HCT116 (cell line): Measurements from ENCODE around the gene ANAPC5. TPM values are rescaled to one million over a fixed set of nuclear protein-coding genes. Genes with fewer than 3 reads are reported as not detected.

Source experiments
- ATAC-seq: fragments of 200-7000 bp; cut with Tn5 transposase; 2 replicates; pipeline ENCODE4 v1.9.1; 2020; ENCODE audit warnings: mild to moderate bottlenecking, moderate library complexity
- BruUV-seq: library from RNA; stranded (reverse); fragments of 400-500 nt; replicated peaks from 2 replicates; lab custom pipeline; 2021; lab: Mats Ljungman, UMichigan
- CTCF ChIA-PET: fragments of 300-600 bp; sonication (Branson Sonifier 250); formaldehyde crosslinking; loops from one replicate; lab custom pipeline; 2021; ENCODE audit warnings: antibody characterized with exemption; lab: Charles Lee
- POLR2A ChIA-PET: fragments of 300-600, 350-600 bp; sonication (Branson Sonifier 250); formaldehyde crosslinking; loops from one replicate; lab custom pipeline; 2021; ENCODE audit warnings: antibody characterized with exemption; lab: Charles Lee
- RAD21 ChIA-PET, 2 experiments: fragments of 300-600 bp; sonication (Branson Sonifier 250); formaldehyde crosslinking; loops; one replicate each; lab custom pipeline; 2023; ENCODE audit warnings: low total read pairs in 2 of 2; ENCODE audit not compliant: uncharacterized antibody in 2 of 2, unreplicated experiment in 2 of 2, low non-redundant PET in 1 of 2; lab: Charles Lee
- DNase-seq: peaks from one replicate; pipeline ENCODE4 v3.0.0-alpha.2; 2010; ENCODE audit warnings: low read depth, low spot score
- H2AFZ ChIP-seq: fragments of 200-600 bp; shearing (Covaris generic), sonication (generic); 2 replicates; pipeline ENCODE4 v1.6.1; 2017; ENCODE audit warnings: low read depth, mixed run types, mixed read lengths, antibody characterized with exemption, low read length; ENCODE audit not compliant: poor library complexity, severe bottlenecking
- H3K27ac ChIP-seq: 2 replicates; pipeline ENCODE4 v1.5.1; 2012; ENCODE audit warnings: low read depth, low read length
- H3K27me3 ChIP-seq: fragments of 200-600 bp; sonication (generic); 2 replicates; pipeline ENCODE4 v1.6.1; 2016; ENCODE audit warnings: mixed run types, low read length, mixed read lengths; ENCODE audit not compliant: insufficient read depth
- H3K36me3 ChIP-seq, 2 experiments: fragments of 200-500 bp in 1 of 2; fragments of 200-600 bp in 1 of 2; sonication (Bioruptor generic) in 1 of 2; sonication (generic) in 1 of 2; 2 replicates each; pipeline versions ENCODE4 v1.5.1 to v1.6.1; 2014 to 2016; ENCODE audit warnings: low read length in 2 of 2, inconsistent platforms in 1 of 2, mixed read lengths in 1 of 2, mixed run types in 1 of 2; ENCODE audit not compliant: insufficient read depth in 2 of 2, control insufficient read depth in 1 of 2
- H3K4me1 ChIP-seq, 2 experiments: fragments of 200-600 bp in 1 of 2; sonication (generic) in 1 of 2; 2 replicates each; pipeline versions ENCODE4 v1.5.1 to v1.6.1; 2012 to 2017; ENCODE audit warnings: low read length in 2 of 2, inconsistent platforms in 1 of 2, mild to moderate bottlenecking in 1 of 2, mixed read lengths in 1 of 2, mixed run types in 1 of 2, moderate library complexity in 1 of 2; ENCODE audit not compliant: insufficient read depth in 2 of 2, control insufficient read depth in 1 of 2
- H3K4me2 ChIP-seq: fragments of 200-600 bp; sonication (generic); 2 replicates; pipeline ENCODE4 v1.6.1; 2017; ENCODE audit warnings: mixed run types, low read length, mixed read lengths
- H3K4me3 ChIP-seq, 2 experiments: fragments of 200-600 bp in 1 of 2; sonication (generic) in 1 of 2; replicated peaks in 1 of 2; 2 replicates each; pipeline ENCODE4 v1.5.1; 2011 to 2016; ENCODE audit warnings: low read length in 2 of 2, control low read depth in 1 of 2, low read depth in 1 of 2, mild to moderate bottlenecking in 1 of 2, mixed read lengths in 1 of 2, mixed run types in 1 of 2
- H3K79me2 ChIP-seq: fragments of 200-600 bp; sonication (generic); 2 replicates; pipeline ENCODE4 v1.6.1; 2017; ENCODE audit warnings: mild to moderate bottlenecking, mixed run types, low read length, moderate library complexity, mixed read lengths; ENCODE audit not compliant: insufficient read depth
- H3K9ac ChIP-seq: fragments of 200-600 bp; sonication (generic); 2 replicates; pipeline ENCODE4 v1.6.1; 2016; ENCODE audit warnings: low read length, mixed read lengths
- H3K9me2 ChIP-seq: fragments of 200-600 bp; sonication (generic), shearing (Covaris generic); 2 replicates; pipeline ENCODE4 v1.6.1; 2017; ENCODE audit warnings: mixed run types, mild to moderate bottlenecking, moderate library complexity; ENCODE audit not compliant: insufficient read depth
- H3K9me3 ChIP-seq, 2 experiments: fragments of 200-500 bp in 1 of 2; fragments of 200-600 bp in 1 of 2; sonication (Bioruptor generic) in 1 of 2; sonication (generic) in 1 of 2; 2 replicates each; pipeline ENCODE4 v1.6.1; 2014 to 2017; ENCODE audit warnings: low read length in 2 of 2, mixed read lengths in 2 of 2, inconsistent platforms in 1 of 2, low read depth in 1 of 2, mild to moderate bottlenecking in 1 of 2, mixed run types in 1 of 2, moderate library complexity in 1 of 2; ENCODE audit not compliant: control insufficient read depth in 1 of 2, insufficient read depth in 1 of 2
- H4K20me1 ChIP-seq: fragments of 200-600 bp; sonication (generic), shearing (Covaris generic); 2 replicates; pipeline ENCODE4 v1.6.1; 2017; ENCODE audit warnings: mixed run types, mild to moderate bottlenecking, moderate library complexity; ENCODE audit not compliant: insufficient read depth
- CTCF ChIP-seq, 3 experiments: fragments of 200-600 bp in 1 of 3; sonication (generic) in 1 of 3; IDR thresholded peaks in 2 of 3; conservative IDR thresholded peaks in 1 of 3; 2 replicates each; pipeline ENCODE4 v1.5.1; 2012 to 2017; ENCODE audit warnings: low read depth in 2 of 3, low read length in 2 of 3, antibody characterized with exemption in 1 of 3, borderline replicate concordance in 1 of 3, control low read depth in 1 of 3, mild to moderate bottlenecking in 1 of 3, mixed read lengths in 1 of 3, mixed run types in 1 of 3, moderate library complexity in 1 of 3; ENCODE audit not compliant: insufficient read depth in 1 of 3
- EGR1 ChIP-seq: IDR thresholded peaks from 2 replicates; pipeline ENCODE4 v1.6.1; 2012; ENCODE audit warnings: low read depth
- FOSL1 ChIP-seq: IDR thresholded peaks from 2 replicates; pipeline ENCODE4 v1.6.1; 2012; ENCODE audit warnings: low read depth
- MAX ChIP-seq: IDR thresholded peaks from 2 replicates; pipeline ENCODE4 v1.6.1; 2012
- POLR2AphosphoS5 ChIP-seq: IDR thresholded peaks from 2 replicates; pipeline ENCODE4 v1.6.1; 2011; ENCODE audit warnings: mild to moderate bottlenecking, low read depth, low read length, moderate library complexity
- RAD21 ChIP-seq: IDR thresholded peaks from 2 replicates; pipeline ENCODE4 v1.6.1; 2012; ENCODE audit warnings: low read depth, mild to moderate bottlenecking
- SIN3A ChIP-seq: IDR thresholded peaks from 2 replicates; pipeline ENCODE4 v1.6.1; 2012; ENCODE audit warnings: low read depth
- TCF7L2 ChIP-seq: IDR thresholded peaks from 2 replicates; pipeline ENCODE4 v1.7.0; 2011; ENCODE audit warnings: borderline replicate concordance, inconsistent platforms; ENCODE audit not compliant: insufficient read depth, insufficient read length; ENCODE audit errors: extremely low read depth
- ZFX ChIP-seq: fragments of 450-650 bp; IDR thresholded peaks from 2 replicates; pipeline ENCODE4 v1.6.1; 2017
- intact Hi-C: fragments of 100-400 bp; cut with micrococcal nuclease; formaldehyde crosslinking; loops from 2 replicates; pipeline ENCODE4 v1.10.0; 2022
- total RNA-seq: library from RNA; stranded (reverse); gene quantifications from one replicate; pipeline ENCODE4 v1.2.1, GENCODE V29; 2021; ENCODE audit not compliant: unreplicated experiment
- TF ChIP-seq, protein P1 (sequence below): IDR thresholded peaks from 2 replicates; pipeline ENCODE4 v1.6.1; 2012; ENCODE audit warnings: low read depth

The ANAPC5 gene
- total RNA-seq, 1 experiment from 2014 or later: 112 TPM

- no peaks in the 10 kb centered on the region for H3K9me2 ChIP-seq
- peak overlapping the region; percentile 83 for H3K4me2 ChIP-seq
- intact Hi-C loops: loop anchor here (5.0 kb wide), 1 partner anchor 235 kb away; no protein-coding TSS in a partner anchor
- H3K4me3 ChIP-seq: peak overlapping the region; percentile 60 to 63
- H3K27me3 ChIP-seq: no peaks in the 10 kb centered on the region
- POLR2A ChIA-PET: interaction anchor here (0.7 kb wide), 1 partner anchor 12 kb away, joined by 3 read pairs; no protein-coding TSS in a partner anchor
- CTCF ChIA-PET: no interaction called here
- H3K79me2 ChIP-seq: peaks cover 36% of the 10 kb centered on the region
- peaks cover 4% of the 10 kb centered on the region; the same call in 1 of the 2 replicates for H4K20me1 ChIP-seq
- TF ChIP-seq TCF7L2 (no peak), EGR1 (peak; percentile 67), RAD21 (no peak)
- peak overlapping the region; percentile 86 for H2AFZ ChIP-seq
- peak overlapping the region; percentile 85 for H3K27ac ChIP-seq
- DNase-seq (peak; percentile 19), ATAC-seq (peak; percentile 13)
- no peaks in the 10 kb centered on the region for H3K9me3 ChIP-seq
- peaks cover 3 to 19% of the 10 kb centered on the region in 2 experiments for H3K4me1 ChIP-seq
- H3K36me3 ChIP-seq: no peaks in the 10 kb centered on the region
- BruUV-seq: no TSS peak
- RAD21 ChIA-PET: no interaction called here
- H3K9ac ChIP-seq: peak overlapping the region; percentile 64
Observed at GRCh38 chr12:121297435-121297991, 54.7 kb downstream of the ANAPC5 start.

- Histone ChIP-seq H4K20me1 (peaks cover 4% of the 10 kb centered on the region; the same call in 1 of the 2 replicates), H3K9me2 (no peaks in the 10 kb centered on the region), H3K4me1 (peaks cover 3 to 19% of the 10 kb centered on the region in 2 experiments), H2AFZ (peak within 1 kb of the TSS; percentile 86), H3K27ac (peak within 1 kb of the TSS; percentile 85), H3K9ac (peak within 1 kb of the TSS; percentile 93), H3K36me3 (0 out of 4 replicates have a peak, but pooled peaks cover 0 to 3% of the 10 kb centered on the region in 2 experiments), H3K27me3 (no peaks in the 10 kb centered on the region), H3K79me2 (peaks cover 39% of the 10 kb centered on the region), H3K4me3 (peak within 1 kb of the TSS; percentile 88 to 96), H3K9me3 (no peaks in the 10 kb centered on the region), H3K4me2 (peak within 1 kb of the TSS; percentile 98)
- ChIA-PET POLR2A (interaction anchor here (0.7 kb wide), 1 partner anchor 11 kb away, joined by 3 read pairs; no protein-coding TSS in a partner anchor), RAD21 (interaction anchor here in 1 of 2 experiments (0.6 kb wide), 2 partner anchors 134 to 714 kb away, joined by 3 to 4 read pairs; no protein-coding TSS in a partner anchor), CTCF (no interaction called here)
- TF ChIP-seq, protein P1, sequence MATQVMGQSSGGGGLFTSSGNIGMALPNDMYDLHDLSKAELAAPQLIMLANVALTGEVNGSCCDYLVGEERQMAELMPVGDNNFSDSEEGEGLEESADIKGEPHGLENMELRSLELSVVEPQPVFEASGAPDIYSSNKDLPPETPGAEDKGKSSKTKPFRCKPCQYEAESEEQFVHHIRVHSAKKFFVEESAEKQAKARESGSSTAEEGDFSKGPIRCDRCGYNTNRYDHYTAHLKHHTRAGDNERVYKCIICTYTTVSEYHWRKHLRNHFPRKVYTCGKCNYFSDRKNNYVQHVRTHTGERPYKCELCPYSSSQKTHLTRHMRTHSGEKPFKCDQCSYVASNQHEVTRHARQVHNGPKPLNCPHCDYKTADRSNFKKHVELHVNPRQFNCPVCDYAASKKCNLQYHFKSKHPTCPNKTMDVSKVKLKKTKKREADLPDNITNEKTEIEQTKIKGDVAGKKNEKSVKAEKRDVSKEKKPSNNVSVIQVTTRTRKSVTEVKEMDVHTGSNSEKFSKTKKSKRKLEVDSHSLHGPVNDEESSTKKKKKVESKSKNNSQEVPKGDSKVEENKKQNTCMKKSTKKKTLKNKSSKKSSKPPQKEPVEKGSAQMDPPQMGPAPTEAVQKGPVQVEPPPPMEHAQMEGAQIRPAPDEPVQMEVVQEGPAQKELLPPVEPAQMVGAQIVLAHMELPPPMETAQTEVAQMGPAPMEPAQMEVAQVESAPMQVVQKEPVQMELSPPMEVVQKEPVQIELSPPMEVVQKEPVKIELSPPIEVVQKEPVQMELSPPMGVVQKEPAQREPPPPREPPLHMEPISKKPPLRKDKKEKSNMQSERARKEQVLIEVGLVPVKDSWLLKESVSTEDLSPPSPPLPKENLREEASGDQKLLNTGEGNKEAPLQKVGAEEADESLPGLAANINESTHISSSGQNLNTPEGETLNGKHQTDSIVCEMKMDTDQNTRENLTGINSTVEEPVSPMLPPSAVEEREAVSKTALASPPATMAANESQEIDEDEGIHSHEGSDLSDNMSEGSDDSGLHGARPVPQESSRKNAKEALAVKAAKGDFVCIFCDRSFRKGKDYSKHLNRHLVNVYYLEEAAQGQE: no peak
- TF ChIP-seq MAX (peak; percentile 26; the same call in 1 of the 2 replicates), FOSL1 (no peak), ZFX (peak; percentile 35), POLR2AphosphoS5 (peak; percentile 46; the same call in 1 of the 2 replicates), SIN3A (peak; percentile 43; the same call in 1 of the 2 replicates), CTCF (IDR thresholded peaks at IDR 0.05 in 2 of 3, conservative IDR thresholded peaks at IDR 0.05 in 1 of 3; ENCODE audit: borderline replicate concordance in 1 of 3, insufficient read depth in 1 of 3, low read depth in 2 of 3, low read length in 2 of 3) (0 out of 6 replicates have a peak, but pooled peaks of 1 of the 3 experiments have one; percentile 7)
- ATAC-seq (peak; percentile 82), DNase-seq (peak; percentile 54)
- no TSS peak for BruUV-seq
- intact Hi-C loops: loop anchor here (5.0 kb wide), 1 partner anchor 235 kb away; no protein-coding TSS in a partner anchor
Observed at GRCh38 chr12:121296618-121297434, 55.4 kb downstream of the ANAPC5 start, which contains the start of gene CAMKK2. CAMKK2 (minus strand) TSS chr12:121296709; CDS start chr12:121274526, 22,183 bp downstream.
